NOMO-1 treated with dmso at 0.1 percent for 144 hours (cell line): Measurements from ENCODE around the gene MLLT10.
"Not testable (repeated sequence)": the region's sequence is repeated elsewhere in the genome, so short reads cannot be mapped to it uniquely, and the experiment has no call there.

Experiments used
- DNase-seq: peaks from one replicate; lab custom pipeline; 2025; ENCODE audit not compliant: unreplicated experiment; lab: John Stamatoyannopoulos, UW

Gene MLLT10

GRCh38 chr10:21628645-21629044 is 94.6 kb downstream of the MLLT10 start:
- not testable (repeated sequence) for DNase-seq

- DNase-seq: no peak
Measured at GRCh38 chr10:21634599-21635365, 100.8 kb downstream of the MLLT10 start.

- no peak for DNase-seq
Measured at GRCh38 chr10:21637795-21638194, 103.8 kb downstream of the MLLT10 start.

- no peak for DNase-seq
Measured at GRCh38 chr10:21638681-21639080, 104.6 kb downstream of the MLLT10 start.

GRCh38 chr10:21648040-21648439 is 114.0 kb downstream of the MLLT10 start:
- no peak for DNase-seq

GRCh38 chr10:21649454-21649872 is 115.4 kb downstream of the MLLT10 start:
- no peak for DNase-seq

- DNase-seq: no peak
Measured at GRCh38 chr10:21650353-21650752, 116.3 kb downstream of the MLLT10 start.

- DNase-seq: no peak
Measured at GRCh38 chr10:21655236-21655635, 121.2 kb downstream of the MLLT10 start.

GRCh38 chr10:21655687-21656086 is 121.7 kb downstream of the MLLT10 start:
- no peak for DNase-seq

- DNase-seq: no peak
Measured at GRCh38 chr10:21661087-21661486, 127.1 kb downstream of the MLLT10 start.

GRCh38 chr10:21661935-21662334 is 127.9 kb downstream of the MLLT10 start:
- no peak for DNase-seq

GRCh38 chr10:21662635-21663034 is 128.6 kb downstream of the MLLT10 start:
- no peak for DNase-seq

GRCh38 chr10:21668831-21669230 is 134.8 kb downstream of the MLLT10 start:
- DNase-seq: no peak

GRCh38 chr10:21670391-21670790 is 136.4 kb downstream of the MLLT10 start:
- no peak for DNase-seq

- no peak for DNase-seq
Measured at GRCh38 chr10:21673668-21674067, 139.6 kb downstream of the MLLT10 start.

GRCh38 chr10:21675157-21675796 is 141.2 kb downstream of the MLLT10 start:
- DNase-seq: peak; percentile 3

GRCh38 chr10:21677551-21677950 is 143.5 kb downstream of the MLLT10 start:
- no peak for DNase-seq

- no peak for DNase-seq
Measured at GRCh38 chr10:21681156-21681555, 147.1 kb downstream of the MLLT10 start.

GRCh38 chr10:21687266-21688008 is 153.4 kb downstream of the MLLT10 start:
- DNase-seq: peak; percentile 2

GRCh38 chr10:21688009-21688332 is 153.9 kb downstream of the MLLT10 start:
- DNase-seq: no peak

GRCh38 chr10:21688870-21689269 is 154.8 kb downstream of the MLLT10 start:
- DNase-seq: no peak

- no peak for DNase-seq
Measured at GRCh38 chr10:21689881-21690280, 155.8 kb downstream of the MLLT10 start.
